GM12878 (cell line): ENCODE results near the gene ZPR1. TPM values are rescaled to one million over a fixed set of nuclear protein-coding genes. Genes with fewer than 3 reads are reported as not detected.

Experiments used
- ATAC-seq: fragments of 200-7000 bp; cut with Tn5 transposase; 3 replicates; pipeline ENCODE4 v1.9.1; 2020; ENCODE audit warnings: mild to moderate bottlenecking, moderate library complexity
- BruUV-seq: library from RNA; stranded (reverse); fragments of 400-500 nt; replicated peaks from 2 replicates; lab custom pipeline; 2021; lab: Mats Ljungman, UMichigan
- CTCF ChIA-PET: fragments of 300-600 bp; sonication (Branson Sonifier 250); formaldehyde crosslinking; extraction: SDS; loops from one replicate; lab custom pipeline; 2021; ENCODE audit warnings: inconsistent platforms; lab: Yijun Ruan, JAX
- POLR2A ChIA-PET: fragments of 350-600 bp; formaldehyde crosslinking; extraction: SDS; loops from one replicate; lab custom pipeline; 2021; ENCODE audit warnings: inconsistent platforms; lab: Charles Lee
- RAD21 ChIA-PET: fragments of 300-600 bp; sonication (Branson Sonifier 250); formaldehyde crosslinking; loops from one replicate; lab custom pipeline; 2023; ENCODE audit warnings: antibody characterized with exemption; ENCODE audit not compliant: unreplicated experiment; lab: Charles Lee
- SMC1A ChIA-PET: fragments of 300-600 bp; sonication (Branson Sonifier 250); formaldehyde crosslinking; loops from one replicate; lab custom pipeline; 2023; ENCODE audit not compliant: unreplicated experiment, uncharacterized antibody; lab: Charles Lee
- DNase-seq: peaks from one replicate; pipeline ENCODE4 v3.0.0-alpha.2; 2011; ENCODE audit warnings: low read depth, low spot score
- FAIRE-seq: peaks from 3 replicates; lab custom pipeline; 2011; peaks lifted over from hg19 to GRCh38; lab: Jason Lieb, UNC
- H2AFZ ChIP-seq: 2 replicates; pipeline ENCODE4 v1.6.0; 2011; ENCODE audit warnings: low read depth, low read length, control low read depth; ENCODE audit not compliant: control insufficient read depth
- H3K27ac ChIP-seq: 2 replicates; pipeline ENCODE4 v1.5.1; 2011; ENCODE audit warnings: control low read depth; ENCODE audit not compliant: control insufficient read depth, insufficient read depth
- H3K27me3 ChIP-seq, 2 experiments: replicated peaks in 1 of 2; 2 replicates each; pipeline versions ENCODE4 v1.6.0 to v1.6.1; 2011; ENCODE audit warnings: low read length in 1 of 2; ENCODE audit not compliant: control insufficient read depth in 2 of 2, insufficient read depth in 2 of 2
- H3K36me3 ChIP-seq, 2 experiments: 2 replicates each; pipeline ENCODE4 v1.5.1; 2011; ENCODE audit warnings: low read length in 1 of 2; ENCODE audit not compliant: control insufficient read depth in 2 of 2, insufficient read depth in 2 of 2
- H3K4me1 ChIP-seq: 2 replicates; pipeline ENCODE4 v1.6.1; 2011; ENCODE audit warnings: mild to moderate bottlenecking, low read length, moderate library complexity, mixed read lengths; ENCODE audit not compliant: control insufficient read depth, insufficient read depth
- H3K4me2 ChIP-seq: 2 replicates; pipeline ENCODE4 v1.6.0; 2011; ENCODE audit warnings: control low read depth; ENCODE audit not compliant: control insufficient read depth, insufficient read depth
- H3K4me3 ChIP-seq: fragments of 200-600 bp; sonication (generic); 2 replicates; pipeline ENCODE4 v1.5.1; 2016
- H3K79me2 ChIP-seq: 2 replicates; pipeline ENCODE4 v1.6.0; 2011; ENCODE audit warnings: low read length; ENCODE audit not compliant: control insufficient read depth, insufficient read depth
- H3K9ac ChIP-seq: 2 replicates; pipeline ENCODE4 v1.8.0; 2011; ENCODE audit warnings: low read length, control low read depth, mixed read lengths; ENCODE audit not compliant: control insufficient read depth, insufficient read depth
- H3K9me3 ChIP-seq: replicated peaks from 3 replicates; pipeline ENCODE4 v1.5.1; 2011; ENCODE audit warnings: mild to moderate bottlenecking, low read length; ENCODE audit not compliant: control insufficient read depth, insufficient read depth
- H4K20me1 ChIP-seq: 2 replicates; pipeline ENCODE4 v1.6.0; 2011; ENCODE audit not compliant: control insufficient read depth, insufficient read depth
- BHLHE40 ChIP-seq, 2 experiments: fragments of 450-650 bp in 1 of 2; IDR thresholded peaks; 2 replicates each; pipeline ENCODE4 v1.6.1; 2011 to 2017; ENCODE audit warnings: low read depth in 2 of 2, borderline replicate concordance in 1 of 2, improper control_type of control experiment in 1 of 2, low read length in 1 of 2, mild to moderate bottlenecking in 1 of 2
- CHD4 ChIP-seq: fragments of 200-600 bp; sonication (generic); IDR thresholded peaks from 2 replicates; pipeline ENCODE4 v1.6.1; 2016; ENCODE audit warnings: mild to moderate bottlenecking
- EED ChIP-seq: sonication (generic); IDR thresholded peaks from 2 replicates; pipeline ENCODE4 v1.6.1; 2016; ENCODE audit warnings: antibody characterized with exemption, low read depth
- EGR1 ChIP-seq, 2 experiments: IDR thresholded peaks; 1 replicate in 1 of 2; 2 replicates in 1 of 2; pipeline ENCODE4 v1.6.1; 2011 to 2012; ENCODE audit warnings: low read depth in 2 of 2, low read length in 2 of 2, borderline replicate concordance in 1 of 2, mild to moderate bottlenecking in 1 of 2, moderate library complexity in 1 of 2
- IKZF1 ChIP-seq: fragments of 450-650 bp; conservative IDR thresholded peaks from 2 replicates; pipeline ENCODE4 v1.6.1; 2017; ENCODE audit warnings: antibody characterized with exemption, mild to moderate bottlenecking
- IRF3 ChIP-seq: fragments of 450-650 bp; IDR thresholded peaks from 2 replicates; pipeline ENCODE4 v1.6.1; 2014; ENCODE audit warnings: mild to moderate bottlenecking
- KLF5 ChIP-seq: fragments of 450-650 bp; IDR thresholded peaks from 2 replicates; pipeline ENCODE4 v1.6.1; 2014; ENCODE audit warnings: mild to moderate bottlenecking; ENCODE audit not compliant: partially characterized antibody
- MEF2B ChIP-seq: fragments of 450-650 bp; IDR thresholded peaks from 2 replicates; pipeline ENCODE4 v1.6.1; 2018; ENCODE audit warnings: mild to moderate bottlenecking, moderate library complexity; ENCODE audit not compliant: partially characterized antibody, poor library complexity, severe bottlenecking
- MXI1 ChIP-seq: fragments of 150-350 bp; IDR thresholded peaks from 2 replicates; pipeline ENCODE4 v1.6.1; 2011; ENCODE audit warnings: low read depth, mild to moderate bottlenecking, inconsistent platforms, low read length, improper control_type of control experiment
- NFIC ChIP-seq: IDR thresholded peaks from 2 replicates; pipeline ENCODE4 v1.6.1; 2012; ENCODE audit warnings: low read depth, mild to moderate bottlenecking, inconsistent platforms, low read length, moderate library complexity
- PAX8 ChIP-seq: fragments of 450-650 bp; IDR thresholded peaks from 2 replicates; pipeline ENCODE4 v1.6.1; 2017; ENCODE audit warnings: mild to moderate bottlenecking, moderate library complexity
- POLR2A ChIP-seq: IDR thresholded peaks from 2 replicates; pipeline ENCODE4 v1.6.1; 2011; ENCODE audit warnings: low read depth, mild to moderate bottlenecking, low read length
- RBBP5 ChIP-seq: fragments of 200-600 bp; sonication (generic); conservative IDR thresholded peaks from 2 replicates; pipeline ENCODE4 v1.6.1; 2016
- RELB ChIP-seq: fragments of 450-650 bp; IDR thresholded peaks from 2 replicates; pipeline ENCODE4 v1.6.1; 2017; ENCODE audit warnings: low read depth, mild to moderate bottlenecking, moderate library complexity
- SMARCA5 ChIP-seq: fragments of 450-650 bp; IDR thresholded peaks from 2 replicates; pipeline ENCODE4 v1.6.1; 2017; ENCODE audit warnings: mild to moderate bottlenecking
- SREBF1 ChIP-seq: IDR thresholded peaks from 2 replicates; pipeline ENCODE4 v1.6.1; 2012; ENCODE audit warnings: mild to moderate bottlenecking, low read length
- TCF12 ChIP-seq: IDR thresholded peaks from 2 replicates; pipeline ENCODE4 v1.6.1; 2011; ENCODE audit warnings: low read depth, mild to moderate bottlenecking, low read length
- TCF3 ChIP-seq: IDR thresholded peaks from 2 replicates; pipeline ENCODE4 v1.6.1; 2012; ENCODE audit warnings: low read depth, mild to moderate bottlenecking, low read length, borderline replicate concordance; ENCODE audit not compliant: insufficient read depth
- USF2 ChIP-seq: IDR thresholded peaks from 2 replicates; pipeline ENCODE4 v1.6.1; 2011; ENCODE audit warnings: low read depth, low read length, improper control_type of control experiment, borderline replicate concordance
- WGBS: methylation state at CpG from one replicate; pipeline ENCODE4 v1.1.6; 2016; ENCODE audit warnings: low lambda C conversion rate; ENCODE audit not compliant: insufficient replicate concordance, insufficient coverage; ENCODE audit errors: missing lambda C conversion rate; 5-methylcytosine and 5-hydroxymethylcytosine counted together
- in situ Hi-C: fragments of 300-500 bp; cut with MboI; formaldehyde crosslinking; loops from 9 replicates; pipeline ENCODE4 v1.14.3; 2018; ENCODE audit warnings: mixed read lengths
- intact Hi-C: fragments of 100-400 bp; cut with micrococcal nuclease; formaldehyde crosslinking; loops from one replicate; pipeline ENCODE4 v1.14.2; 2022; ENCODE audit not compliant: unreplicated experiment
- polyA plus RNA-seq, 11 experiments: library from polyadenylated mRNA; depleted of rRNA in 4 of 11; unstranded in 6 of 11; stranded (reverse) in 5 of 11; fragments of >200 nt; fragmentation: Nextera tagmentation in 4 of 11; fragmentation: Illumina TruSeq in 1 of 11; extraction: Ambion mirVana in 4 of 11; extraction: Trizol in 1 of 11; gene quantifications; 1 replicate in 1 of 11; 2 replicates in 10 of 11; pipeline versions ENCODE4 v1.2.1 to v1.2.3, GENCODE V29; 2011 to 2016; ENCODE audit warnings: inconsistent platforms in 2 of 11, missing spikeins in 2 of 11, low read depth in 1 of 11
- total RNA-seq, 4 experiments: library from RNA; depleted of rRNA in 3 of 4; stranded (reverse); fragments of >200 nt in 3 of 4; fragmentation: Illumina TruSeq in 1 of 4; extraction: Trizol in 1 of 4; gene quantifications; 2 replicates each; pipeline versions ENCODE4 v1.2.1 to v1.2.3, GENCODE V29; 2013 to 2021

The ZPR1 gene
- total and polyA plus RNA-seq, 10 of the 15 experiments (the other 5 are each of a cell fraction or from before 2014, with no cell fraction given): 9.3 to 89.7 (median 54.7) TPM

GRCh38 chr11:116823031-116823843 is 35.4 kb upstream of the ZPR1 start, which contains the start of gene APOA4 (continued):
- TF ChIP-seq EED (no peak), IKZF1 (no peak), KLF5 (no peak), SREBF1 (no peak)

- no peak overlapping the region for H3K4me2 ChIP-seq
- no peak overlapping the region for H2AFZ ChIP-seq
- ATAC-seq (no peak), DNase-seq (no peak), FAIRE-seq (no peak)
- in situ Hi-C loops: no loop called here
- intact Hi-C loops: no loop called here
- no peak overlapping the region for H3K4me3 ChIP-seq
- ChIA-PET SMC1A (interaction anchor here (1.1 to 1.4 kb wide), 2 partner anchors 31 to 150 kb away, joined by 3 read pairs; no protein-coding TSS in a partner anchor), POLR2A (interaction anchor here (0.6 kb wide), 1 partner anchor 34 kb away, joined by 3 read pairs; no protein-coding TSS in a partner anchor), CTCF (interaction anchor here (2.9 to 3.2 kb wide), 2 partner anchors 13 to 32 kb away, joined by 10 to 17 read pairs; partner anchors contain the start of gene APOA5), RAD21 (no interaction called here)
- no peaks in the 10 kb centered on the region for H3K4me1 ChIP-seq
- H3K36me3 ChIP-seq: no peaks in the 10 kb centered on the region
- TF ChIP-seq EGR1 (IDR thresholded peaks at IDR 0.05; ENCODE audit: borderline replicate concordance in 1 of 2, low read depth in 2 of 2, low read length in 2 of 2): no peak
- TF ChIP-seq SMARCA5: no peak
- TF ChIP-seq RBBP5: no peak
- no peak for TF ChIP-seq IRF3
- no peak for TF ChIP-seq NFIC
- no peak for TF ChIP-seq USF2
- TF ChIP-seq BHLHE40 (IDR thresholded peaks at IDR 0.05; ENCODE audit: borderline replicate concordance in 1 of 2, low read depth in 2 of 2, low read length in 1 of 2): no peak
- TF ChIP-seq MXI1: no peak
- TF ChIP-seq MEF2B: no peak
- no peak for TF ChIP-seq CHD4
- no peak for TF ChIP-seq PAX8
- no peak for TF ChIP-seq POLR2A
- no peak for TF ChIP-seq TCF3
- TF ChIP-seq TCF12: no peak
- no peak for TF ChIP-seq RELB
- no peaks in the 10 kb centered on the region for H3K27me3 ChIP-seq
- H3K27ac ChIP-seq: no peak overlapping the region
- BruUV-seq: no TSS peak
- no peaks in the 10 kb centered on the region for H3K79me2 ChIP-seq
- 28% methylated on average over 5 of the region's 5 CpGs for WGBS
- no peaks in the 10 kb centered on the region for H3K9me3 ChIP-seq
- H3K9ac ChIP-seq: no peak overlapping the region
- no peaks in the 10 kb centered on the region for H4K20me1 ChIP-seq
Observed at GRCh38 chr11:116822575-116822974, 34.8 kb upstream of the ZPR1 start.
